Hepatocyte (in vitro differentiated cells): Measurements from ENCODE around the gene E2F7. TPM values are rescaled to one million over a fixed set of nuclear protein-coding genes. Genes with fewer than 3 reads are reported as not detected.

Experiments
- DNase-seq: peaks from one replicate; pipeline ENCODE4 v3.0.0-alpha.2; 2016; ENCODE audit warnings: low spot score
- H2AFZ ChIP-seq: fragments of 200-600 bp; sonication (generic); 2 replicates; pipeline ENCODE4 v1.6.0; 2016; ENCODE audit warnings: antibody characterized with exemption, mild to moderate bottlenecking
- H3K27ac ChIP-seq: fragments of 200-600 bp; sonication (generic); 2 replicates; pipeline ENCODE4 v1.5.1; 2016; ENCODE audit warnings: mild to moderate bottlenecking
- H3K27me3 ChIP-seq: fragments of 200-600 bp; sonication (generic); 2 replicates; pipeline ENCODE4 v1.6.1; 2016
- H3K36me3 ChIP-seq: fragments of 200-600 bp; sonication (generic); replicated peaks from 2 replicates; pipeline ENCODE4 v1.5.1; 2016; ENCODE audit warnings: low read depth; ENCODE audit not compliant: insufficient read depth
- H3K4me1 ChIP-seq: fragments of 200-600 bp; sonication (generic); 2 replicates; pipeline ENCODE4 v1.5.1; 2016; ENCODE audit warnings: mild to moderate bottlenecking, moderate library complexity; ENCODE audit not compliant: insufficient read depth
- H3K4me2 ChIP-seq: fragments of 200-600 bp; sonication (generic); 2 replicates; pipeline ENCODE4 v1.6.0; 2016
- H3K4me3 ChIP-seq: fragments of 200-600 bp; sonication (generic); 2 replicates; pipeline ENCODE4 v1.5.1; 2016; ENCODE audit warnings: mild to moderate bottlenecking
- H3K79me2 ChIP-seq: fragments of 200-600 bp; sonication (generic); 2 replicates; pipeline ENCODE4 v1.6.0; 2017; ENCODE audit warnings: mild to moderate bottlenecking
- H3K9me2 ChIP-seq: fragments of 200-600 bp; sonication (generic); replicated peaks from 2 replicates; pipeline ENCODE4 v1.6.0; 2017; ENCODE audit warnings: mild to moderate bottlenecking; ENCODE audit not compliant: insufficient read depth
- H3K9me3 ChIP-seq: fragments of 200-600 bp; sonication (generic); 2 replicates; pipeline ENCODE4 v1.5.1; 2016; ENCODE audit warnings: low read depth, mild to moderate bottlenecking
- H4K20me1 ChIP-seq: fragments of 200-600 bp; sonication (generic); 2 replicates; pipeline ENCODE4 v1.6.0; 2016; ENCODE audit warnings: mild to moderate bottlenecking; ENCODE audit not compliant: insufficient read depth, poor library complexity, severe bottlenecking
- CTCF ChIP-seq: fragments of 200-600 bp; sonication (generic); IDR thresholded peaks from 2 replicates; pipeline ENCODE4 v1.5.1; 2016; ENCODE audit warnings: antibody characterized with exemption, mild to moderate bottlenecking; ENCODE audit not compliant: poor library complexity
- EZH2 ChIP-seq: fragments of 200-600 bp; sonication (generic); IDR thresholded peaks from 2 replicates; pipeline ENCODE4 v1.6.1; 2016; ENCODE audit warnings: antibody characterized with exemption, mild to moderate bottlenecking, borderline replicate concordance
- EZH2phosphoT487 ChIP-seq: fragments of 200-600 bp; sonication (generic); IDR thresholded peaks from one replicate; pipeline ENCODE4 v1.6.1; 2018; ENCODE audit warnings: antibody characterized with exemption, mild to moderate bottlenecking, low read depth, moderate library complexity; ENCODE audit not compliant: unreplicated experiment, severe bottlenecking
- WGBS: methylation state at CpG from one replicate; pipeline ENCODE4 v1.1.6; 2016; ENCODE audit warnings: low lambda C conversion rate; ENCODE audit errors: missing lambda C conversion rate; 5-methylcytosine and 5-hydroxymethylcytosine counted together
- polyA plus RNA-seq: library from polyadenylated mRNA; unstranded; fragments of >200 nt; fragmentation: Nextera tagmentation; extraction: Ambion mirVana; gene quantifications from 2 replicates; pipeline ENCODE4 v1.2.1, GENCODE V29; 2016
- total RNA-seq: library from RNA; depleted of rRNA; stranded (reverse); fragments of >200 nt; gene quantifications from 2 replicates; pipeline ENCODE4 v1.2.3, GENCODE V29; 2014

The E2F7 gene
- total and polyA plus RNA-seq, 2 experiments from 2014 or later: 2.0 to 3.5 TPM

- Histone ChIP-seq H3K9me2 (no peaks in the 10 kb centered on the region), H3K27me3 (no peaks in the 10 kb centered on the region), H3K4me1 (no peaks in the 10 kb centered on the region), H2AFZ (no peak overlapping the region), H3K4me3 (no peak overlapping the region), H3K4me2 (no peak overlapping the region), H3K9me3 (no peaks in the 10 kb centered on the region), H3K36me3 (peaks cover 3% of the 10 kb centered on the region), H3K27ac (no peak overlapping the region), H4K20me1 (no peaks in the 10 kb centered on the region), H3K79me2 (no peaks in the 10 kb centered on the region)
- 93% methylated on average over 6 of the region's 6 CpGs for WGBS
- TF ChIP-seq CTCF (no peak), EZH2 (no peak), EZH2phosphoT487 (no peak)
- no peak for DNase-seq
Measured at GRCh38 chr12:77023501-77023900, 41.9 kb downstream of the E2F7 start.

- no peak overlapping the region for H3K4me2 ChIP-seq
- no peak for DNase-seq
- 98% methylated on average over 2 of the region's 2 CpGs for WGBS
- H3K27me3 ChIP-seq: no peaks in the 10 kb centered on the region
- no peak overlapping the region for H2AFZ ChIP-seq
- H4K20me1 ChIP-seq: no peaks in the 10 kb centered on the region
- no peaks in the 10 kb centered on the region for H3K4me1 ChIP-seq
- no peaks in the 10 kb centered on the region for H3K9me3 ChIP-seq
- no peak overlapping the region for H3K4me3 ChIP-seq
- peaks cover 3% of the 10 kb centered on the region for H3K36me3 ChIP-seq
- TF ChIP-seq EZH2 (no peak), CTCF (no peak), EZH2phosphoT487 (no peak)
- no peaks in the 10 kb centered on the region for H3K9me2 ChIP-seq
- H3K27ac ChIP-seq: no peak overlapping the region
- H3K79me2 ChIP-seq: no peaks in the 10 kb centered on the region
Measured at GRCh38 chr12:77019920-77020319, 45.4 kb downstream of the E2F7 start.

GRCh38 chr12:77016606-77017005, 48.8 kb downstream of the E2F7 start:
- TF ChIP-seq CTCF: no peak
- TF ChIP-seq EZH2: no peak
- no peak for TF ChIP-seq EZH2phosphoT487
- Histone ChIP-seq H3K4me2 (no peak overlapping the region), H3K27ac (no peak overlapping the region), H4K20me1 (no peaks in the 10 kb centered on the region), H3K27me3 (no peaks in the 10 kb centered on the region), H3K4me1 (no peaks in the 10 kb centered on the region), H3K9me3 (no peaks in the 10 kb centered on the region), H3K4me3 (no peak overlapping the region), H3K9me2 (no peaks in the 10 kb centered on the region), H2AFZ (no peak overlapping the region), H3K79me2 (no peaks in the 10 kb centered on the region), H3K36me3 (no peaks in the 10 kb centered on the region)
- DNase-seq: no peak
- WGBS: 78% methylated on average over 1 of the region's 1 CpG

- H2AFZ ChIP-seq: no peak overlapping the region
- H3K9me2 ChIP-seq: no peaks in the 10 kb centered on the region
- H3K27ac ChIP-seq: no peak overlapping the region
- WGBS: 81% methylated on average over 1 of the region's 1 CpG
- H3K4me1 ChIP-seq: no peaks in the 10 kb centered on the region
- H4K20me1 ChIP-seq: no peaks in the 10 kb centered on the region
- DNase-seq: no peak
- H3K36me3 ChIP-seq: no peaks in the 10 kb centered on the region
- H3K27me3 ChIP-seq: no peaks in the 10 kb centered on the region
- no peaks in the 10 kb centered on the region for H3K9me3 ChIP-seq
- no peak overlapping the region for H3K4me2 ChIP-seq
- H3K79me2 ChIP-seq: no peaks in the 10 kb centered on the region
- TF ChIP-seq EZH2: no peak
- no peak for TF ChIP-seq CTCF
- no peak for TF ChIP-seq EZH2phosphoT487
- H3K4me3 ChIP-seq: no peak overlapping the region
Measured at GRCh38 chr12:77013091-77013490, 52.3 kb downstream of the E2F7 start.
